IMR-90 (cell line): Measurements from ENCODE around the gene MAP2. TPM values are rescaled to one million over a fixed set of nuclear protein-coding genes. Genes with fewer than 3 reads are reported as not detected.

Experiments used
- ATAC-seq: fragments of 200-7000 bp; cut with Tn5 transposase; 2 replicates; pipeline ENCODE4 v1.9.1; 2020; ENCODE audit warnings: low read depth, mild to moderate bottlenecking, moderate library complexity
- BruUV-seq: library from RNA; stranded (reverse); fragments of 400-500 nt; replicated peaks from 2 replicates; lab custom pipeline; 2021; lab: Mats Ljungman, UMichigan
- CTCF ChIA-PET: fragments of 300-600 bp; formaldehyde crosslinking; extraction: SDS; loops from one replicate; lab custom pipeline; 2021; ENCODE audit warnings: antibody characterized with exemption; lab: Yijun Ruan, JAX
- POLR2A ChIA-PET: fragments of 300-600 bp; sonication (Branson Sonifier 250); formaldehyde crosslinking; loops from one replicate; lab custom pipeline; 2022; ENCODE audit warnings: antibody characterized with exemption; ENCODE audit not compliant: unreplicated experiment; lab: Charles Lee
- DNase-seq: peaks from one replicate; pipeline ENCODE4 v3.0.0; 2013
- H2AFZ ChIP-seq: replicated peaks from 2 replicates; pipeline ENCODE3; 2013; ENCODE audit warnings: low read length, mild to moderate bottlenecking; ENCODE audit not compliant: poor library complexity
- H2AK5ac ChIP-seq: 2 replicates; pipeline ENCODE4 v1.6.1; 2013; ENCODE audit warnings: low read depth, low read length, inconsistent platforms
- H2AK9ac ChIP-seq: replicated peaks from 2 replicates; pipeline ENCODE3; 2013; ENCODE audit warnings: mild to moderate bottlenecking, low read depth, low read length, moderate library complexity; ENCODE audit not compliant: poor library complexity
- H2BK120ac ChIP-seq: 2 replicates; pipeline ENCODE4 v1.6.1; 2013; ENCODE audit warnings: low read depth, low read length, inconsistent platforms
- H2BK15ac ChIP-seq: 3 replicates; pipeline ENCODE4 v1.6.1; 2013; ENCODE audit warnings: low read depth, low read length, inconsistent platforms
- H2BK20ac ChIP-seq: 2 replicates; pipeline ENCODE4 v1.6.1; 2013; ENCODE audit warnings: low read depth, mild to moderate bottlenecking, inconsistent platforms, low read length, moderate library complexity
- H2BK5ac ChIP-seq: 2 replicates; pipeline ENCODE4 v1.6.1; 2013; ENCODE audit warnings: mild to moderate bottlenecking, low read depth, low read length, inconsistent platforms; ENCODE audit not compliant: poor library complexity, severe bottlenecking
- H3K14ac ChIP-seq: replicated peaks from 2 replicates; pipeline ENCODE4 v1.6.1; 2013; ENCODE audit warnings: low read depth, low read length, inconsistent platforms
- H3K18ac ChIP-seq: 2 replicates; pipeline ENCODE4 v1.6.1; 2013; ENCODE audit warnings: low read depth, low read length, control low read depth
- H3K23ac ChIP-seq: 2 replicates; pipeline ENCODE4 v1.6.1; 2013; ENCODE audit warnings: low read depth, low read length, inconsistent platforms
- H3K27ac ChIP-seq: 2 replicates; pipeline ENCODE4 v1.5.1; 2013; ENCODE audit warnings: mild to moderate bottlenecking, control low read depth, low read length; ENCODE audit not compliant: insufficient read depth
- H3K27me3 ChIP-seq: 2 replicates; pipeline ENCODE4 v1.6.1; 2013; ENCODE audit warnings: low read length; ENCODE audit not compliant: control insufficient read depth, insufficient read depth
- H3K36me3 ChIP-seq: 2 replicates; pipeline ENCODE4 v1.6.1; 2013; ENCODE audit warnings: low read length, mixed read lengths; ENCODE audit not compliant: control insufficient read depth, insufficient read depth
- H3K4ac ChIP-seq: 2 replicates; pipeline ENCODE4 v1.6.1; 2013; ENCODE audit warnings: low read depth, low read length, inconsistent platforms
- H3K4me1 ChIP-seq: 2 replicates; pipeline ENCODE4 v1.6.1; 2013; ENCODE audit warnings: low read length, mixed read lengths; ENCODE audit not compliant: control insufficient read depth, insufficient read depth
- H3K4me2 ChIP-seq: 2 replicates; pipeline ENCODE4 v1.6.1; 2013; ENCODE audit warnings: low read depth, mild to moderate bottlenecking, control low read depth, low read length, moderate library complexity
- H3K4me3 ChIP-seq: 2 replicates; pipeline ENCODE4 v1.5.1; 2013; ENCODE audit warnings: low read depth, mild to moderate bottlenecking, control low read depth, low read length, moderate library complexity; ENCODE audit not compliant: insufficient read depth
- H3K56ac ChIP-seq: 2 replicates; pipeline ENCODE4 v1.6.1; 2013; ENCODE audit warnings: low read length, inconsistent platforms; ENCODE audit not compliant: insufficient read depth; ENCODE audit errors: extremely low read depth
- H3K79me1 ChIP-seq, 2 experiments: 2 replicates each; pipeline ENCODE4 v1.6.1; 2013; ENCODE audit warnings: low read length in 2 of 2, inconsistent platforms in 1 of 2, low read depth in 1 of 2
- H3K9ac ChIP-seq: 2 replicates; pipeline ENCODE4 v1.6.1; 2013; ENCODE audit warnings: low read depth, low read length, control low read depth
- H3K9me1 ChIP-seq: 2 replicates; pipeline ENCODE4 v1.6.1; 2013; ENCODE audit warnings: low read length, inconsistent platforms; ENCODE audit not compliant: insufficient read depth
- H3K9me3 ChIP-seq: 2 replicates; pipeline ENCODE4 v1.6.1; 2013; ENCODE audit warnings: low read length; ENCODE audit not compliant: control insufficient read depth, insufficient read depth
- H4K20me1 ChIP-seq: 2 replicates; pipeline ENCODE4 v1.6.1; 2013; ENCODE audit warnings: low read length, inconsistent platforms; ENCODE audit not compliant: insufficient read depth
- H4K5ac ChIP-seq: 2 replicates; pipeline ENCODE4 v1.6.1; 2013; ENCODE audit warnings: mild to moderate bottlenecking, low read depth, low read length, control low read depth
- H4K8ac ChIP-seq, 2 experiments: 2 replicates each; pipeline ENCODE4 v1.6.1; 2013; ENCODE audit warnings: low read depth in 2 of 2, low read length in 2 of 2, control low read depth in 1 of 2, inconsistent platforms in 1 of 2
- H4K91ac ChIP-seq: 2 replicates; pipeline ENCODE4 v1.6.1; 2013; ENCODE audit warnings: low read depth, low read length, inconsistent platforms; ENCODE audit not compliant: insufficient read depth
- BHLHE40 ChIP-seq: fragments of 150-350 bp; IDR thresholded peaks from 2 replicates; pipeline ENCODE4 v1.6.1; 2016; ENCODE audit warnings: mild to moderate bottlenecking, low read depth, low read length
- CEBPB ChIP-seq: IDR thresholded peaks from 2 replicates; pipeline ENCODE4 v1.6.1; 2012; ENCODE audit warnings: low read depth, low read length, improper control_type of control experiment
- CHD1 ChIP-seq: IDR thresholded peaks from 2 replicates; pipeline ENCODE4 v1.6.1; 2012; ENCODE audit warnings: low read depth, low read length, improper control_type of control experiment
- FOS ChIP-seq: fragments of 150-350 bp; IDR thresholded peaks from 2 replicates; pipeline ENCODE4 v1.6.1; 2016; ENCODE audit warnings: low read depth, low read length
- MAFK ChIP-seq: IDR thresholded peaks from 2 replicates; pipeline ENCODE4 v1.6.1; 2012; ENCODE audit warnings: low read depth, low read length, improper control_type of control experiment
- MAZ ChIP-seq: IDR thresholded peaks from 2 replicates; pipeline ENCODE4 v1.6.1; 2012; ENCODE audit warnings: low read depth, mild to moderate bottlenecking, low read length, improper control_type of control experiment, moderate library complexity, borderline replicate concordance
- MXI1 ChIP-seq: IDR thresholded peaks from 2 replicates; pipeline ENCODE4 v1.6.1; 2012; ENCODE audit warnings: low read depth, mild to moderate bottlenecking, low read length, moderate library complexity, borderline replicate concordance
- NFE2L2 ChIP-seq: fragments of 150-350 bp; IDR thresholded peaks from 2 replicates; pipeline ENCODE4 v1.6.1; 2016; ENCODE audit warnings: low read depth, mild to moderate bottlenecking, low read length
- POLR2A ChIP-seq: IDR thresholded peaks from 2 replicates; pipeline ENCODE4 v1.6.1; 2012; ENCODE audit warnings: mild to moderate bottlenecking, low read depth, low read length
- RAD21 ChIP-seq: IDR thresholded peaks from 2 replicates; pipeline ENCODE4 v1.6.1; 2012; ENCODE audit warnings: low read length, improper control_type of control experiment
- RCOR1 ChIP-seq: IDR thresholded peaks from 2 replicates; pipeline ENCODE4 v1.6.1; 2012; ENCODE audit warnings: mild to moderate bottlenecking, low read length, improper control_type of control experiment; ENCODE audit not compliant: insufficient replicate concordance
- RFX5 ChIP-seq: IDR thresholded peaks from 2 replicates; pipeline ENCODE4 v1.8.0; 2012; ENCODE audit warnings: low read depth, mild to moderate bottlenecking, low read length, moderate library complexity
- SMC3 ChIP-seq: fragments of 150-350 bp; IDR thresholded peaks from 2 replicates; pipeline ENCODE4 v1.6.1; 2016; ENCODE audit warnings: low read depth, mild to moderate bottlenecking, antibody characterized with exemption, low read length, moderate library complexity
- WGBS, 2 experiments: methylation state at CpG; one replicate each; pipeline versions ENCODE4 v1.1.5 to v1.1.7; 2013; ENCODE audit warnings: missing lambda C conversion rate in 2 of 2; ENCODE audit not compliant: insufficient read length in 1 of 2; ENCODE audit errors: extremely low coverage in 2 of 2; 5-methylcytosine and 5-hydroxymethylcytosine counted together
- dilution Hi-C: fragments of 300-500 bp; cut with HindIII; formaldehyde crosslinking; loops from one replicate; pipeline ENCODE4 v1.14.3; 2018; ENCODE audit warnings: low sequenced_read_pairs; ENCODE audit not compliant: unreplicated experiment
- in situ Hi-C: fragments of 300-500 bp; cut with MboI; formaldehyde crosslinking; loops from 3 replicates; pipeline ENCODE4 v1.14.3; 2019; ENCODE audit warnings: low sequenced_read_pairs, inconsistent platforms, mixed read lengths
- intact Hi-C: fragments of 100-400 bp; cut with micrococcal nuclease; formaldehyde crosslinking; loops from 2 replicates; pipeline ENCODE4 v1.10.0; 2022
- polyA plus RNA-seq, 3 experiments: library from polyadenylated mRNA; depleted of rRNA; stranded (reverse); fragments of >200 nt; gene quantifications; 2 replicates each; pipeline ENCODE4 v1.2.3, GENCODE V29; 2012; ENCODE audit warnings: low replicate concordance in 1 of 3
- total RNA-seq: library from RNA; depleted of rRNA; stranded (reverse); fragments of >200 nt; gene quantifications from 2 replicates; pipeline ENCODE4 v1.2.3, GENCODE V29; 2012
- TF ChIP-seq, protein P1 (sequence below): conservative IDR thresholded peaks from 2 replicates; pipeline ENCODE4 v1.5.1; 2012; ENCODE audit warnings: mild to moderate bottlenecking, low read depth, low read length, improper control_type of control experiment
- TF ChIP-seq, protein P2 (sequence below): fragments of 150-350 bp; IDR thresholded peaks from 2 replicates; pipeline ENCODE4 v1.6.1; 2016; ENCODE audit warnings: low read depth, mild to moderate bottlenecking, low read length, moderate library complexity, borderline replicate concordance
- TF ChIP-seq, protein P3 (sequence below): fragments of 150-350 bp; IDR thresholded peaks from 2 replicates; pipeline ENCODE4 v1.6.1; 2017; ENCODE audit warnings: mild to moderate bottlenecking, antibody characterized with exemption, low read length, low read depth

The MAP2 gene
- total and polyA plus RNA-seq, 2 of the 4 experiments (the other 2 are of a cell fraction) = 0.29 to 0.36 TPM

GRCh38 chr2:209534228-209534627 is 110.4 kb downstream of the MAP2 start:
- H3K9me3 ChIP-seq = no peaks in the 10 kb centered on the region
- H3K79me1 ChIP-seq = no peaks in the 10 kb centered on the region
- H2BK15ac ChIP-seq = no peak overlapping the region
- no peak overlapping the region for H2BK5ac ChIP-seq
- ATAC-seq = no peak
- H4K5ac ChIP-seq = no peak overlapping the region
- H3K9ac ChIP-seq = no peak overlapping the region
- H4K8ac ChIP-seq = no peak overlapping the region
- no peak overlapping the region for H2AFZ ChIP-seq
- in situ Hi-C loops (no loop called here), intact Hi-C loops (loop anchor here (10.0 kb wide), 1 partner anchor 659 kb away; no protein-coding TSS in a partner anchor), dilution Hi-C loops (no loop called here)
- ChIA-PET POLR2A (interaction anchor here (0.6 kb wide), 1 partner anchor 637 kb away, joined by 4 read pairs; the partner anchor contains the start of gene KANSL1L), CTCF (no interaction called here)
- H3K36me3 ChIP-seq = no peaks in the 10 kb centered on the region
- H3K4me1 ChIP-seq = no peaks in the 10 kb centered on the region
- H3K27me3 ChIP-seq = no peaks in the 10 kb centered on the region; the same call in 1 of the 2 replicates
- no CpG with 5 or more reads among the region's 2 CpGs for WGBS, 2 experiments
- no peak overlapping the region for H3K18ac ChIP-seq
- no peak overlapping the region for H3K23ac ChIP-seq
- TF ChIP-seq RAD21 = no peak
- TF ChIP-seq CHD1 = no peak
- no peak for TF ChIP-seq RFX5
- no peak for TF ChIP-seq FOS
- TF ChIP-seq MXI1 = no peak
- TF ChIP-seq NFE2L2 = no peak
- TF ChIP-seq, protein P1, sequence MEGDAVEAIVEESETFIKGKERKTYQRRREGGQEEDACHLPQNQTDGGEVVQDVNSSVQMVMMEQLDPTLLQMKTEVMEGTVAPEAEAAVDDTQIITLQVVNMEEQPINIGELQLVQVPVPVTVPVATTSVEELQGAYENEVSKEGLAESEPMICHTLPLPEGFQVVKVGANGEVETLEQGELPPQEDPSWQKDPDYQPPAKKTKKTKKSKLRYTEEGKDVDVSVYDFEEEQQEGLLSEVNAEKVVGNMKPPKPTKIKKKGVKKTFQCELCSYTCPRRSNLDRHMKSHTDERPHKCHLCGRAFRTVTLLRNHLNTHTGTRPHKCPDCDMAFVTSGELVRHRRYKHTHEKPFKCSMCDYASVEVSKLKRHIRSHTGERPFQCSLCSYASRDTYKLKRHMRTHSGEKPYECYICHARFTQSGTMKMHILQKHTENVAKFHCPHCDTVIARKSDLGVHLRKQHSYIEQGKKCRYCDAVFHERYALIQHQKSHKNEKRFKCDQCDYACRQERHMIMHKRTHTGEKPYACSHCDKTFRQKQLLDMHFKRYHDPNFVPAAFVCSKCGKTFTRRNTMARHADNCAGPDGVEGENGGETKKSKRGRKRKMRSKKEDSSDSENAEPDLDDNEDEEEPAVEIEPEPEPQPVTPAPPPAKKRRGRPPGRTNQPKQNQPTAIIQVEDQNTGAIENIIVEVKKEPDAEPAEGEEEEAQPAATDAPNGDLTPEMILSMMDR = no peak
- no peak for TF ChIP-seq SMC3
- no peak for TF ChIP-seq MAZ
- TF ChIP-seq BHLHE40 = no peak
- TF ChIP-seq MAFK = no peak
- no peak for TF ChIP-seq CEBPB
- TF ChIP-seq, protein P2, sequence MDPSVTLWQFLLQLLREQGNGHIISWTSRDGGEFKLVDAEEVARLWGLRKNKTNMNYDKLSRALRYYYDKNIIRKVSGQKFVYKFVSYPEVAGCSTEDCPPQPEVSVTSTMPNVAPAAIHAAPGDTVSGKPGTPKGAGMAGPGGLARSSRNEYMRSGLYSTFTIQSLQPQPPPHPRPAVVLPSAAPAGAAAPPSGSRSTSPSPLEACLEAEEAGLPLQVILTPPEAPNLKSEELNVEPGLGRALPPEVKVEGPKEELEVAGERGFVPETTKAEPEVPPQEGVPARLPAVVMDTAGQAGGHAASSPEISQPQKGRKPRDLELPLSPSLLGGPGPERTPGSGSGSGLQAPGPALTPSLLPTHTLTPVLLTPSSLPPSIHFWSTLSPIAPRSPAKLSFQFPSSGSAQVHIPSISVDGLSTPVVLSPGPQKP = no peak
- TF ChIP-seq RCOR1 = no peak
- TF ChIP-seq POLR2A = no peak
- TF ChIP-seq, protein P3, sequence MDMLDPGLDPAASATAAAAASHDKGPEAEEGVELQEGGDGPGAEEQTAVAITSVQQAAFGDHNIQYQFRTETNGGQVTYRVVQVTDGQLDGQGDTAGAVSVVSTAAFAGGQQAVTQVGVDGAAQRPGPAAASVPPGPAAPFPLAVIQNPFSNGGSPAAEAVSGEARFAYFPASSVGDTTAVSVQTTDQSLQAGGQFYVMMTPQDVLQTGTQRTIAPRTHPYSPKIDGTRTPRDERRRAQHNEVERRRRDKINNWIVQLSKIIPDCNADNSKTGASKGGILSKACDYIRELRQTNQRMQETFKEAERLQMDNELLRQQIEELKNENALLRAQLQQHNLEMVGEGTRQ = no peak
- H4K20me1 ChIP-seq = no peaks in the 10 kb centered on the region
- no peak overlapping the region for H3K4ac ChIP-seq
- H2AK5ac ChIP-seq = no peak overlapping the region
- H2BK20ac ChIP-seq = no peak overlapping the region
- no peak overlapping the region for H3K27ac ChIP-seq
- H3K56ac ChIP-seq = no peak overlapping the region
- no peak for DNase-seq
- H2AK9ac ChIP-seq = no peak overlapping the region
- H3K14ac ChIP-seq = no peak overlapping the region
- no peaks in the 10 kb centered on the region for H3K9me1 ChIP-seq
- H3K4me2 ChIP-seq = no peak overlapping the region
- no peak overlapping the region for H3K4me3 ChIP-seq
- H4K91ac ChIP-seq = no peak overlapping the region
- BruUV-seq = no TSS peak
- H2BK120ac ChIP-seq = no peak overlapping the region
